Endometrial microvascular endothelial cells (primary cell): ENCODE measurements around the gene GIMAP7. TPM values are rescaled to one million over a fixed set of nuclear protein-coding genes. Genes with fewer than 3 reads are reported as not detected.
"Not testable (repeated sequence)": the region's sequence is repeated elsewhere in the genome, so short reads cannot be mapped to it uniquely, and the experiment has no call there.

Experiments used
- in situ Hi-C: cut with HindIII; loops from 2 replicates; pipeline ENCODE4 v1.10.0; 2017; ENCODE audit warnings: low sequenced_read_pairs, low pct_unique_long_range_greater_than_20kb; ENCODE audit errors: inconsistent ontology term
- total RNA-seq: library from RNA; depleted of rRNA; stranded (reverse); fragments of >200 nt; gene quantifications from one replicate; pipeline ENCODE4 v1.2.3, GENCODE V29; 2015; ENCODE audit errors: inconsistent ontology term

GIMAP7 gene
- total RNA-seq: 7.0 TPM

DNA sequence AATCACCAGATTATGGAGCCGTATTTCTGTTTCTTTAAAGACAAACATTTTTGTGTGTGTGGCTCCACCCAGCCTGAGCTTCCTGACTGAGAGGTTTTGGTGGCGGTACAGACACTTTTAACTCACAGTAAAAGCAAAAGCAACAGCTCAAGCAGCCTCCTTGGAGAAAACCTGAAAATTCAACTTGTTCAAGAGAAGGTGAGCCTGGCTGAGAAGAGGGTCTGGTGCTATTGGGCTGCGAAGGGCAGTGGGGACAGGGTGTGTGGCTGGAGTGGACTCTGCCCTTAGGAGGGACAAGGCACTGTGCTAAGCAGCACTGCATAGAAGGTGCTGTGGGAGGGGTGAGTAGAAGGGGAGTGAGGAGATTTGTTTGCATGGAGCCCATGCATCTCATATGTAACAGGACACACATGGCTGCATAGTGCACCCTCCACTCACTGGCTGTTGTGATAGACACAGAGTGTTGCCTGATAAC, at the start of gene GIMAP7:
TSS of gene GIMAP7 (plus strand) at position 125 of the 475 bp plus-strand sequence. CDS start 5,103 bp downstream, outside the sequence.
- in situ Hi-C loops: no loop called here

DNA sequence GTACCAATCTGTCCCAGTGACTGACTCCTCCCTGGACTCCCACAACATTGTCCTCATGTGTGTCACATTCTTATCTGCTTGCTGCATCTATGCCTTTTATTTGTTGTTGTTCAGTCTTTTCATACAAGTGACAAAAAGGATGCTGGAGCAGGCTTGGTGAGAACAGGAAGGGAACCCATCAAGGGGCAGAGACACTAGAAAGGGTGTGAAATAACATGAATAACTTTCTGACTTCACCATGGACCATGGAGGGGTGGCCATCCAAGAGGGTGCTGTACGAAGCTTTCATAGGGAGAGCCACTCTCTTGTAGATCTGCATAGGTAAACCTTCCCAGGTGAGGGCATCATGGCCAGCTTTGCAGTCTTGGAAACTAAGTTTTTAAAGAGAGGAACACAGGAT, 49.7 kb upstream of the GIMAP7 start:
- in situ Hi-C loops: no loop called here

DNA sequence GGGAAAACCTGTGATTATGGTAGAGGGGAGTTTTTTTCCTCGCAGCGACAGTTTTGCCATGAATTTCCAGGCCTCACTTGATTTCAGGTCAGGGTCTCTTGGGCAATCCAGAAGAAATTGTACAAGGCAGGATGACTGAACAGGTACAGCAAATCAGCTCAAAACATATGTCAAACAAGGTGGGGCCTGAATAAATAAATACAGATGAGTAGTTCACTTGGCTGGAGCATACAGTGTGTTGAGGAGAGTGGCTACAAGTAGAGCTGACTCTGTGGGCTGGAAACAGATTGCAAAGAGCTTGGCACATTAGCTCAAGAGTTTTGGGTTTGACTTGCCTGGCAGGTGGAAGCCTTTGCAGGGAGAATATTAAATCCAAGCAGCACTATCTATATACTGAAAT, 49.3 kb upstream of the GIMAP7 start:
- in situ Hi-C loops: no loop called here

DNA sequence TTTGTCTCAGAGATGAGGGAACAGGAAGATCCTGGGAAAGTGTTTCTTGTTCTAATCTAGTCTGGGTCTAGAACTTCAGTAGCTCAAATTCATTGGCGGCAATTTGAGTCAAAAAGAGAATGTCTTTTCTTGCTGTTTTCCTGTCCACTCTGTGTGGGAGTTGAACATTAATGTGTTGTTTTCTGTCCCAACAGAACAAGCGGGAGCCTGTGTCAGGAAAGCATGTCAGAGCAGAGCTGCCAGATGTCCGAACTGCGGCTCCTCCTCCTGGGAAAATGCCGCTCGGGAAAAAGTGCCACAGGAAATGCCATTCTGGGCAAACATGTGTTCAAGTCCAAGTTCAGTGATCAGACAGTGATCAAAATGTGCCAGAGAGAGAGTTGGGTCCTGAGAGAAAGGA, 48.2 kb upstream of the GIMAP7 start:
- in situ Hi-C loops: no loop called here

DNA sequence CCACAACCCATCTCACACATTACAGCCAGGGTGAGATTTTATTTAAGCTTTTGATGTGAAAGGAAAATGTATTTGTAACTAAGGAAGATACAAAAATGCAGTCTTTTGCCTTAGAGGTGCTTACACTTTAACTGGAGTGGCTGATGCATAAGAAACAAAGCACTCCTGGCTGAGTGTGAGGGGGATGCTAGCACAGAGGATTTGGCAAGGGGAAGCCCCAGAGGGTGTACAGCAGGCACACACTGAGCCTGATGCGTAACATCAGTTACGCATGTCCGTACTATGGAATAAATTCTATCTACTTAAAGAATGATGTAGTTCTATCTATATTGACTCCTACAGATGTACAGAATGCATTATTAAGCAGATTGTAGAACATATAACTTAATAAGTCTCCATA, 46.4 kb upstream of the GIMAP7 start:
- in situ Hi-C loops: no loop called here

DNA sequence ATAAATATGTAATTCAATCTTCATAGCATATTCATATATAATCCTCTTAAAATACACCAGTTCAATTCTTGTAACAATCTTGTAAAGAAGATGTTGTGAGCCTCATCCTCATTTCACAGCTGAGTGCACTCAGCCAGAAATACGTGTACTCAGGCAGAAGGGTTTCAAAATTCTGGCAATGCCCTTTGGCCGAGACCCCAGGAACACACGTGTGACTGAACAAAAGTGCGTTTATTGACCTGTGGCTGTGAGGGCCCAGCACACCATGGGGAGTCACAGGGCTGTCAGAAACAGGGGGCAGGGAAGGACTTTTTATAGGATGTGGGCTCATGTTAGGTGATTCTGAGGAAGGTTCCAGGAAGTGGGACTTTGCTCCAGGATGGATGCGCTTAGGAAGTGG, 42.8 kb upstream of the GIMAP7 start:
- in situ Hi-C loops: no loop called here

DNA sequence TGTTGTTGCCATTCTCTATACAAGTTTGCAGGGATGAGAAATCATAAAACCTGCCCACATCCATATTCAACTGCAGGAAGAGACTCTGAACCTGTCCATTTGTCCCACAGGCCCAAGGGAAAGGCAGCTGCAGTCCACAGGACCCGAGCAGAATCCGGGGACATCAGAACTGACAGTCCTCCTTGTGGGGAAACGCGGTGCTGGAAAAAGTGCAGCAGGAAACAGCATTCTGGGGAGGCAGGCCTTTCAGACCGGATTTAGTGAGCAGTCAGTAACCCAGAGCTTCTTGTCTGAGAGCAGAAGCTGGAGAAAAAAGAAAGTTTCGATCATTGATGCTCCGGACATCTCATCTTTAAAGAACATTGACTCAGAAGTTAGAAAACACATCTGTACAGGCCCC, 40.8 kb upstream of the GIMAP7 start:
- in situ Hi-C loops: no loop called here

DNA sequence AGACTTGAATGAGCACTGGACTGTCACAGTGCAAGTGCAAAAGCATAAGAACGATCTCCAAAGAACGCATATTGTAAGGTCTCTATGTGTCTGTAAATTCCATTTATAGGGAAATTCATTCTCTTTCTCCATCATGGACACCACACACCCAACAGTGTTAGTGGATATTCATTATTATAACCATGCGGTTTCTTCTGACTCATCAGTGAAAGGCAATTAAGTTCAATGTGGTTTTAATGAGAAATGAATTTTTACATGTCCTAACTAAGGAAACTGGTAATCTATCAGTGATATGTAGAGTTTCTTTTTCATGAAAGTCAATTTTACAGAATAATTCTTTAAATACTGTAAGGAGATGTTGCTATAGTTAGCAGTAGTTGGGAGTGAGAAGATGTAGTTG, 38.4 kb upstream of the GIMAP7 start:
- in situ Hi-C loops: no loop called here

DNA sequence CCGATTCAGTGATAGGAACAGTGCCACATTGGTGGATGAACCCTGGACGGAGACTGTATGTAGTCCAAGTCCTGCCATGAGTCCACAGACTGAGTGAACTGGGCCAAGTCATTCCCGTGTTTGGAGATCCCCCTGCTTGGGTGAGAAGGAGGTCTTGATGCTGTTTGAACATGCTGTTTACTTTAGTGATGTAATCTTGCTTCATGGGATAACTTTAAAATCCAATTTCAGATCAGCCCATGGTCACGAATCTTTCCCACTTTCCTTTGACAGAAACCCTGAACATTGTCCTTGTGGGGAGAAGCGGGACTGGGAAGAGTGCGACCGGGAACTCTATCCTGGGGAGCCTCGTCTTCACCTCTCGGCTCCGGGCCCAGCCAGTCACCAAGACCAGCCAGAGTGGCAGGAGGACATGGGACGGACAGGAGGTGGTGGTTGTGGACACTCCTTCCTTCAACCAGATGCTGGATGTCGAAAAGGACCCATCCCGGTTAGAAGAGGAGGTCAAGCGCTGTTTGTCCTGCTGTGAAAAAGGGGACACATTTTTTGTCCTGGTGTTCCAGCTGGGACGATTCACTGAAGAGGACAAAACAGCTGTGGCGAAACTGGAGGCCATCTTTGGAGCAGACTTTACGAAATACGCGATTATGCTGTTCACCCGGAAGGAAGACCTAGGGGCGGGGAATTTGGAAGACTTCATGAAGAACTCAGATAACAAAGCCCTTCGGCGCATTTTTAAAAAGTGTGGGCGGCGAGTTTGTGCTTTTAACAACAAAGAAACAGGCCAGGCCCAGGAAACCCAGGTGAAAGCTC, 37.6 kb upstream of the GIMAP7 start:
- in situ Hi-C loops: no loop called here

DNA sequence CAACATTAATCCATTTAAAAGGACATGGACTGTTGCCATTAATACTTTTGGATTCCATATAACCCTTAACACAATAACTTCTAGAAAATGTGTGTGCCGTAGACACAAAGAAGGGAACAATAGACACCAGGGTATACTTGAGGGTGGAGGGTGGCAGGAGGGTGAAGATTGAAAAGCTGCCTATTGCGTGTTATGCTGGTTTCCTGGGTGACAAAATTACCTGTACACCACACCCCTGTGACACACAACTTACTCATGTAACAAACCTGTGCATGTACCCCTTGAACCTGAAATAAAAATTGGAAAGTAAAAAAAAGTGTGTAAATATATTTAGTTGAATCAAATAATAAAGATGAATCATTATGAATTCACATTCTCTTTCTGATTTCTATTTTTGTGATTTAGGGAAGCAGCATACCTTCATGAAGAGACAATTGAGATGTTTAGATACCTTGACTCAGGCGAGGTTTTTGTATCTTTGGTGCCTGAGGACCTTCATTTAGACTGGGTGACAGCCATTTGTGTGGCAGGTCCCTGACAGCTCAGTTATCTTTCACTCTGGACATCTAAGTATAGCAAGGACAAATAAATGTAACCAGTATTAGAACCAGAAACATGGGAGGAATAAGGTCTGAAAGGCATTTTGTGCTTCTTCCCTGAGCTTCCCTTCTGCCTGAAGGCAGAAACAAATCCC, 35.5 kb upstream of the GIMAP7 start:
- in situ Hi-C loops: no loop called here

DNA sequence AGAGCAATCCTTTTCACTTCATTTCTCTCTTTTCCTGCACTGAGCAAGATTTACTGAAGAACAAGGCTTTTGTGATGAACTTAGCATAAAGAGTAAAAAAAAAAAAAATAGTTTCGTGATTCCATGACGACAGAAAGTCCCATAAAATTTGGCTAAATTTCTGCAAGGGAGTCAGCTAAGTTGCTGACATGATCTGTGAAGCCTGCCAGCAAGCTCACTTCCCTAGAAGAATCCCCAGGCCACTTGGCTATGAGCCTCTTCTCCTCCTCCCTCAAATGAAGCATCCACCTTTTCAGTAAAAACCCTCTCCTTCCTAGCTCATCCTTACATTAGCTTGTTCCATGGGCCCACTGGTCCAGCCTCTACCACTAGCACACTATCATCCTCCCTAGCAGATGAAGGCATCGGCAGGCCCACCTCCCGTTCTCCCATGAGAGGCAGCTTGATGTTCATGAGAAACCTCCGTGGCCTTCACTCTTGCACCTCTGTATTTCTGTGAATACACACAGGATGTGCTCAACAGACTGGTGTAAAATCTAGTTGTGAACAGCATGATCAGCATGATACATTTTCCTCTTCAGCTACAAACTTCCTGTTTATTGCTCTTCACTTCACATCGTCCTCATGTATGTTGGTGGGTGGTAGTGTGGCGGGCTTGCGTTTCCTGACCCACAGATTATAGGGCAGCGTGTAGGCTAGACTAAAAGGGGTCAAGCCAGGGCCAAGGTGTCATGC, 33.3 kb upstream of the GIMAP7 start:
- in situ Hi-C loops: no loop called here

DNA sequence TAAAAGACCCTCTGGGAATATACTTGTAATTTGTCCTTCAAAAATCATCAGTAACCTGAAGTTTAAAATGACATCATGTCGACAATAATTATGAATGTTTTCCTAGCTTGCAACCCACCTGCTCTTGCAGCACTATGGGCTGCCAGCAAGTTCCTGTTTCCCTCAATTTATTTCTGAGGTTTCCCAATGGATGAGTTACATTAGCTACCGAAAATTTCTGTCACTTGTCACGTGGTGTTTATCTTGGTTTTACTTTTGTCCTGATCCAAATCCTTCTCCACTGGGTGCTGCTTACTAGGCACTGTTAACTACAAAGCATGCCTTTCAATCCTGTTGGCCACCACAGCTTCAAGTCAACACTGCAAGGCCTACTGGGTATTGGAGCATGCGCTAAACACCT, 32.8 kb upstream of the GIMAP7 start:
- in situ Hi-C loops: no loop called here

DNA sequence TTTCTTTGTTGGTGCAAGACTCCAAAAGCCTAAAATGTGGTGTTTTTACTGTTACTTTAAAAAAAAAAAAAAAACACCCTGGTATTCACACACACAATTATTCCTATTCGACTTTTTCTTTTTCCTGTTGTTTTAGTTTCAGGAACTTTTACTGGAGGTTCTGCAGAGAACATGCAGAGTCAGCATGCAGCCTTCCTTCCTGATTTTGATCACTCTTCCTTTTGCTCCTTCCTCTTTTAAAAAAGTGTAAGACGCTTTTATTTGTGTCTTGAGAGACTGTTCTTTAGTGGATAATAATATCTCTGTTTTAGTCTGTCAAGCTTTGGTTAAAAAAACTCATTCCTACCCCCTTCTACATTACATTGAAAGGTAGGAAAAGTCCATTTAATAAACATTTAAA, 31.2 kb upstream of the GIMAP7 start:
- in situ Hi-C loops: not testable (repeated sequence)

DNA sequence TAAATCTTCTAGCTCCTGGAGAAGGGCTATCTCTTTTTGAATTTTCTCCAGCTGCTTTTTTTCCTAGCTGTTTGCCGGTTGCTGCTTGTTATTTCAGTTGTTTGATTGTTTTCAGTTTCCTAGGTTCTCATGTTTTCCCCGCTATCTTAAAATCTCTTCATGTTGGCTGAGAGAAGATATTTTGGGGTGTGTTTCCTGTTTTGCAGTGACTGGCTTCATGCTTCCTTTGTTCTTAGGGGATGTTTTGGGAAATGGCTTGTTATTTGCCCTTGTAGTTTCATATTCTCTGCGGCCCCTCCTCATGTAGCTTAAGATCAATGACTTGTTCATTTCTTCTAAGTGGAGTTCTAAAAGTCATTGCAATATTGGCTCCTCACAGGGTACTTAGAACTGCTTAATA, 30.6 kb upstream of the GIMAP7 start:
- in situ Hi-C loops: not testable (repeated sequence)

DNA sequence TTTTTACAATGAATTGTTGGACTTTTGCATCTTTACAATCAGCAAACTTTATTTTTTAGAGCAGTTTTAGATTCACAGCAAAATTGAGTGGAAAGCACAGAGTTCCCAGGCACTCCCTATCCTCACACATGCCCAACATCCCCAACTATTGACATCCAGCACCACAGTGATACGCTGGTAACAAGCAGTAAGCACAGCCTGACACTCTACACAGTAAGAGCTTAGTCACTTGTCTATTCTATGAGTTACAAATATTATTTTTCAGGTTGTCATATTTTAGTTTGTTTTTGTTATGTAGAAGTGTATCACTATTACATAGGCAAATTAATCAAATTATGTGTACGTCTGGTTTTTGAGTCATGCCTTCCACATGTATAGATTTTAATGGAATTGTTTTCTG, 27.0 kb upstream of the GIMAP7 start:
- in situ Hi-C loops: no loop called here

DNA sequence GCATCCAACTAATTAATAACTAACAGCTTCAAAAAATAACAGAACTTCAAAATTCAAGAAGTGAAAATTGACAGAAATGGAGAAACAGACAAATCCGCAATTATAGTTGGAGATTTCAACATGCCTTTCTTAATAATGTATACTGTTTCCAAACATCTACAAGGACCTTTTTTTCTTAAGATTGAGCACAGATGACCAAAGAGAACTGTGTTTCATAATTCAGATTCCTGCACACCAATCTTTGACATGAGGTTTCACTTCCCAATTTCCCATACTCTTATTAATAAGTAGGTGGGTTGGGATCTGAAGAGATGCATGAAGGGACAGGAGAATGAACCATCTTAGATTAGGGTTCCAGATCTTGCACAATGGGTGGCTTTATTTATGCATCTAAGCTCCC, 24.9 kb upstream of the GIMAP7 start:
- in situ Hi-C loops: no loop called here

DNA sequence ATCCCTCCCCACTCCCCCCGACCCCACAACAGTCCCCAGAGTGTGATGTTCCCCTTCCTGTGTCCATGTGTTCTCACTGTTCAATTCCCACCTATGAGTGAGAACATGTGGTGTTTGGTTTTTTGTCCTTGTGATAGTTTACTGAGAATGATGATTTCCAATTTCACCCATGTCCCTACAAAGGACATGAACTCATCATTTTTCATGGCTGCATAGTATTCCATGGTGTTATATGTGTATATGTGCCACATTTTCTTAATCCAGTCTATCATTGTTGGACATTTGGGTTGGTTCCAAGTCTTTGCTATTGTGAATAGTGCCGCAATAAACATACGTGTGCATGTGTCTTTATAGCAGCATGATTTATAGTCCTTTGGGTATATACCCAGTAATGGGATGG, 21.2 kb upstream of the GIMAP7 start:
- in situ Hi-C loops: not testable (repeated sequence)

DNA sequence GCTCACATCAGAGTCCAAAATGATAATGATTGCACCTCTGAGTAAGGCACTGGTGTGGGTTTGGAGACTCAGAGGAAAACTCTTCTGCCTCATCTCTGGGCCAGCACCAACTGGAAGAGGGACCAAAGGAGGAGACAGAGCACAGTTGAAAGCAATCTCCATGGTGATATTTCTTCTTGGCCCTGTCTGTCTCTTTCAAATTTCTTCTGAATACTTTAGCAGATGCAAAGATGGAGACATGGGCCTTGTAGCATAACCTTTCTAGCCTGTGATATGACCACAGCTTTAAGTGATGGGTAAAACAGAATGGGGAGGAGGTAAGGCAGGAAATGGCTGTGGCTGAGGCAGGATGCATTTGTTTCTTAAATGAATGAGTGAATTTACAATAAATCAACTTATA, 12.2 kb upstream of the GIMAP7 start:
- in situ Hi-C loops: no loop called here

DNA sequence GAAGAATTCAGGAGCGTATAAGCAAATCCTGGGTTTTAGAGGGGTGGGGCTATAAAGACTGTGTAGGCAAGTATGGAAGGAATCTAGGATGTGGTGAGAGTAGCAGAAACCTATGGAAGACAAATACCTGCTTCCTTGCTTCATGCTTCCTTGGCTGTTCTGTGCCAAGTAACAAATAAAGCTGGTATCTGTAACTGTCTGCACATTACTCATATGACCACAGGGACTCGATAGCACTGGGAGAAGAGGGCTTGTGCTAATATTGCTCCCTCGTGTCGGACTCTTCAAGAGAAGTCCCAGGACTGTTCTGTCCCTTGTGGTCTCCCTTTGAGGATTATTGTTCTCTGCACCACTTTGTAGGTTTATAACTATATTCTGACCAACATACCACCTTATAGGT, 11.5 kb upstream of the GIMAP7 start:
- in situ Hi-C loops: no loop called here

DNA sequence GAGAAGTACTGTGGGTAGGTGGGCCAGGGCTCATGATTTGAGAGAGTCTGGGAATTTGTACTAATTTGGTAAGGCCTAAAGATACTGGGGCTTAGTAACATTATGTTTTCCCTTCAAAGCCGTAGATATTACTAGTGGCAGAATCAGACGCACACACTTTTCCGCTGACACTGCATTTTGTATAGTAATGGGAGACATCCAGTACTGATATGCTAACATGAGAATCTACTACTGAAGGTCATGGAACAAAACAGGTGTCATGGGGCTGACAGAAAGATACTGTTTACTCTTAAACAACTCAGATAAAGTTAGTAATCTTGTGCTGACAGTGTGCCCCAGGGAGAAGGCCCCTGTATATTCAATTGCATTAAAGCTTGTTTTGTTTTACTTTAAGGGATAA, 11.1 kb upstream of the GIMAP7 start:
- in situ Hi-C loops: no loop called here
